Measurements from ENCODE around the gene EN1. TPM values are rescaled to one million over a fixed set of nuclear protein-coding genes. Genes with fewer than 3 reads are reported as not detected.

Gene EN1
- total RNA-seq, 4 donors from 2014 or later: not detected

DNA sequence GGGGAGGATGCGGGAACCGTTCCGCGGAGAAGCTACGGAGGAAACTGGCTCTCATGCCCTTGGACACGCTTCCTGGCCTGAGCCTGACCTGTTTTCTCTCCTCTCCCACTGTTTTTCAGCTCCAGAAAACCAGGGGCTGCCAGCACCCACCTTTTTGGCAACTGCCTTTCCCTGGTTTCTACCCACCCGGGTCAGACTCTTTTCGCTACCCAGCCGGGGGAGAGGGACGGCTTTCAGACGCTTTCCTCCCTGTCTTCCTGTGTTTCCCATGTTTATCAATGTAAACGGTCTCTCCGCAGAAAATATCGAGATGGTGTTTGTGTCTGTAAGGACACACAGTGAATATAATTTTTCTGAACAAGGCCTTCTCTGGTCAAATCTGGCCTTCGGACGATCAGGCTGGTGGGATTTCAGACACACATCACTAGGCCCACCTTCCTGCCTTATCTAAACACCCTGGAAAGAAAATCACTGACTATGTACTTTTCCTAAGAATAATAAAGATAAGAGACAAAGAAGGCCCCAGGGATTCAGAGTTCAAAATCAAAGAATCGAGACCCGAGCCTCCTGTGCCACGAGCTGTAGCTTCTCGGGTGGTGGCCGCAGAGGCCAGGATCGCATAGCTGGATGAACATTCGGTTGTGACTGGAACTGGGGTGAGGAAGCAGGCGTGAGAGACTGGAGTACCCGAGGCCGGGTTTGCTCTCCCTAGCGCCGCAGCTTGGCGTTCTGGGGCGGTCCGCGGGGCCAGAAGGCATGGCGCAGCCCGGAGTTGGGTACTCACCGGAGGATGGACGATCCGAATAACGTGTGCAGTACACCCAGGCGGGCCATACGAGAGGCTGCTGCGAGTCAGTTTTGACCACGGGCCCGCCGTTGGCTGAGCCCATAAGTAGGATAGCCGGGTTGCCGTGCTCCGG, 1.7 kb downstream of the EN1 start:
- no peak for DNase-seq
- Histone ChIP-seq H3K4me3 (peak overlapping the region in 2 of 4 donors; percentile 38 to 64), H3K36me3 (no peaks in the 10 kb centered on the region), H3K4me1 (peaks cover 30 to 81% (median 39%) of the 10 kb centered on the region in 3 donors), H3K27me3 (peaks cover 47 to 100% (median 76%) of the 10 kb centered on the region in 4 donors), H3K9me3 (no peaks in the 10 kb centered on the region), H3K27ac (no peak overlapping the region)
- WGBS, 2 donors: 11 to 28% methylated on average over 24 to 26 of the region's 47 CpGs
- intact Hi-C loops (cut with DNase I): no loop called here
- no peak for TF ChIP-seq POLR2A (IDR thresholded peaks at IDR 0.05)
- TF ChIP-seq, protein P1, sequence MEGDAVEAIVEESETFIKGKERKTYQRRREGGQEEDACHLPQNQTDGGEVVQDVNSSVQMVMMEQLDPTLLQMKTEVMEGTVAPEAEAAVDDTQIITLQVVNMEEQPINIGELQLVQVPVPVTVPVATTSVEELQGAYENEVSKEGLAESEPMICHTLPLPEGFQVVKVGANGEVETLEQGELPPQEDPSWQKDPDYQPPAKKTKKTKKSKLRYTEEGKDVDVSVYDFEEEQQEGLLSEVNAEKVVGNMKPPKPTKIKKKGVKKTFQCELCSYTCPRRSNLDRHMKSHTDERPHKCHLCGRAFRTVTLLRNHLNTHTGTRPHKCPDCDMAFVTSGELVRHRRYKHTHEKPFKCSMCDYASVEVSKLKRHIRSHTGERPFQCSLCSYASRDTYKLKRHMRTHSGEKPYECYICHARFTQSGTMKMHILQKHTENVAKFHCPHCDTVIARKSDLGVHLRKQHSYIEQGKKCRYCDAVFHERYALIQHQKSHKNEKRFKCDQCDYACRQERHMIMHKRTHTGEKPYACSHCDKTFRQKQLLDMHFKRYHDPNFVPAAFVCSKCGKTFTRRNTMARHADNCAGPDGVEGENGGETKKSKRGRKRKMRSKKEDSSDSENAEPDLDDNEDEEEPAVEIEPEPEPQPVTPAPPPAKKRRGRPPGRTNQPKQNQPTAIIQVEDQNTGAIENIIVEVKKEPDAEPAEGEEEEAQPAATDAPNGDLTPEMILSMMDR (IDR thresholded peaks at IDR 0.05): no peak

DNA sequence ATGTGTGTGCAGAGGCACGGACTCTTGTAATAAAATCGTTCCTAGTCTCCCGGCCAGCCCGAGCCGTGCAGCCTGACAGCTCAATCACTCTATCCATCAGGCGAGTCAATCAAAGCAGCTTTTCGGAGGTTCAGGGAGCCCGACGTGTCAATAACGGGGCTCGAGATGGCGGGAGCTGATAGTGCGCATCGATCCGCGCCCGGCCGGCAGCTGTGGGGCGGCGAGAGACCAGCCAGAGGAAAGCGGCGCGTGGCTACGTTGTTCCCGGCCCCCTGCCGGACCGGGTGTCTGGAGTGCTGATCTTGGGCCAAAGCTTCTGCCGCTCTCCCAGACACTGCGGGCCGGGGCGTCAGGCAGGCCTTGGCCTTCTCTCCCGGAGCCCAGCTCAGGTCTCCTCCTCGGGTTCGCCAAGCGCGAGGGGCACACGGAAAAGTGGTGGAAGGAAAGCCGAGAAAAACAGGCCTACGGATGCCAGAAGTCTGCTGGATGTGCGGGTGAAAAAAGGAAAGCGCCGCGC, 2.4 kb downstream of the EN1 start:
- Histone ChIP-seq H3K27me3 (peaks cover 46 to 100% (median 76%) of the 10 kb centered on the region in 4 donors), H3K36me3 (no peaks in the 10 kb centered on the region), H3K4me1 (peaks cover 30 to 80% (median 39%) of the 10 kb centered on the region in 3 donors), H3K9me3 (no peaks in the 10 kb centered on the region), H3K4me3 (no peak overlapping the region), H3K27ac (no peak overlapping the region)
- no peak for DNase-seq
- WGBS, 2 donors: 12 to 17% methylated on average over 15 to 21 of the region's 43 CpGs
- intact Hi-C loops (cut with DNase I): no loop called here
- TF ChIP-seq POLR2A (IDR thresholded peaks at IDR 0.05): no peak

DNA sequence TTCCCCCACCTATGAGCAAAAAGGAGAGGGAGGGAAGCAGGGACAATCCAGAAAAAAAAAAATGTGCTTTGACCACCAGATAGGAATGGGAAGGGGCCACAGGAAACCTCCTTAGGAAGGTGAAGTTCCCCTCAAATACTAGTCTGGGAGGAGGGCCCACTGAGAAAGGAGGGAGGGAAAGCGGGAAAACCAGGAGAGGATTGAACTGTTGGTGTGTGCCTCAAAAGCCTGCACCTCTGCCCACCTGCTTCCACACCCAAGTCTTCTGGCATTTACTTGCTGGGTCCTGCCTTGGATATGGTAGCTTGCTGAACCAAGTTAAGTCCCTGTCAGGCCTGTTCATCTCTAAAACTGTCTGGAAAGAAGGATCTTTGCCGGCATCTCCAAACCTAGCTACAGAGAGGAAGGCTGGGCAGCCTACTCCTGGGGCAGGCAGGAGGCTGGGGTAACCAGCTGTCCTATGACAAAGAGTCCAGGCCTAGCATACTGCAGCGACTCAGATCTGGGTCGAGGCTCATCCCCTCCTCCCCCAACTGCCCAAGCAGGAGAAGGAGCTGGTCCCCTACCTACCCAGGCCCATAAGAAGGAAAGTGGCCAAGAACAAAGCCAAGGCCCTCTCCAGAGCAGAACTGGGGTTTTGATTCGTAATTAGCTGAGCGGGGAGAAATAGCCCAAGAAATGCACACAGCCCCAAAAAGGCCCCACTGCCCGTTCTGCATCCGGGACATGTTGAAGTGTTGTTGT, 3.0 kb downstream of the EN1 start:
- H3K27me3 ChIP-seq: peaks cover 42 to 100% (median 70%) of the 10 kb centered on the region in 4 donors
- DNase-seq: no peak
- WGBS, 2 donors: 13 to 21% methylated on average over 4 to 5 of the region's 8 CpGs
- intact Hi-C loops (cut with DNase I): no loop called here
- peaks cover 30 to 73% (median 39%) of the 10 kb centered on the region in 3 donors for H3K4me1 ChIP-seq
- H3K4me3 ChIP-seq: no peak overlapping the region
- no peaks in the 10 kb centered on the region for H3K9me3 ChIP-seq
- no peak overlapping the region for H3K27ac ChIP-seq
- no peak for TF ChIP-seq POLR2A (IDR thresholded peaks at IDR 0.05)
- TF ChIP-seq, protein P1 (IDR thresholded peaks at IDR 0.05): no peak
- H3K36me3 ChIP-seq: no peaks in the 10 kb centered on the region

DNA sequence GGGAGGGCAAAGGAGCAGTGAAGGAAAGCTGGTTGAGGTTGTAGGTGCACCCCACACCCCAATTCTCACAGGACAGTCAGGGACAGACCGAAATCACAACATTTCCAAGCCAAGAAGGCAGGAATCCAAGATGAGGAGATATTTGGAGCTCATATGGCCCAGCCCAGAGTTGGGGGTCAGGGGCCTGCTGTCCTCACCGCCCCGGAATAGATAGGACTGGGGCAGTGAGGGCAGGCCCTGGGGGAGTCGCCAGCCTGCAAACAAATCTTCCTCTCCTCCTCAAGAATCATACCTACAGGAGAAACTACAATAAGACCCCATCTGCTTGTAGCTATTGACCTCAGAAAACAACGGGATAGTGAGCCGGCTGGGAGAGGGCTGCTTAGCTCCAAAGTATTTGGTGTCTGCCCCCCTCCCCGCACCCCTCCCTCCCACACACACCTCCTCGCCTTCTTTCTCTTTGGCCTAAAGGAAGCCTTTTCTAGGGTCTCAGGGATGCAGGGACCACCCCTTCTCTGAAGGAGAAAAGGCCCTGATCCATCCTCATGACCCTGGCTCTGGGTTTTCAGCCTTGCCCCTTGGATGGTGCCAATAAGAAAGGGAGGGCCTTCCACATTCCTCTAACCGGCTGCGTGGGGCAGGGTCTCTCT, 3.8 kb downstream of the EN1 start:
- H3K36me3 ChIP-seq: no peaks in the 10 kb centered on the region
- no peaks in the 10 kb centered on the region for H3K9me3 ChIP-seq
- H3K27ac ChIP-seq: no peak overlapping the region
- DNase-seq: no peak
- no peak overlapping the region for H3K4me3 ChIP-seq
- WGBS, 2 donors: 9 to 19% methylated on average over 7 of the region's 10 CpGs
- no peak for TF ChIP-seq POLR2A (IDR thresholded peaks at IDR 0.05)
- TF ChIP-seq, protein P1 (IDR thresholded peaks at IDR 0.05): no peak
- intact Hi-C loops (cut with DNase I): no loop called here
- H3K27me3 ChIP-seq: peaks cover 42 to 100% (median 65%) of the 10 kb centered on the region in 4 donors
- H3K4me1 ChIP-seq: peaks cover 30 to 65% (median 39%) of the 10 kb centered on the region in 3 donors

All from esophagus squamous epithelium (tissue), 5 donors.